ENCODE results near the gene OR6K2. TPM values are rescaled to one million over a fixed set of nuclear protein-coding genes. Genes with fewer than 3 reads are reported as not detected.

OR6K2 gene
- total RNA-seq, 1 experiment from 2014 or later = not detected

- Mint-ChIP-seq H3K27ac (ENCODE audit: low read depth, unreplicated experiment) (no peak overlapping the region), H3K4me1 (ENCODE audit: insufficient read depth, unreplicated experiment) (peaks cover 4% of the 10 kb centered on the region), H3K27me3 (ENCODE audit: insufficient read depth, unreplicated experiment) (peaks cover 99% of the 10 kb centered on the region), H3K4me3 (ENCODE audit: unreplicated experiment) (no peak overlapping the region), H3K36me3 (ENCODE audit: insufficient read depth, unreplicated experiment) (no peaks in the 10 kb centered on the region), H3K9me3 (ENCODE audit: unreplicated experiment) (no peaks in the 10 kb centered on the region)
- CTCF ChIA-PET = no interaction called here
- TF ChIP-seq CTCF (IDR thresholded peaks at IDR 0.05; ENCODE audit: unreplicated experiment) = no peak
- no peak for DNase-seq (ENCODE audit: unreplicated experiment)
- intact Hi-C loops (cut with micrococcal nuclease) = no loop called here
- BruUV-seq (replicated peaks) = no TSS peak
- POLR2A ChIA-PET = no interaction called here
These were observed 30.0 kb upstream of the OR6K2 start for GRCh38 chr1:158730453-158730852.

- Mint-ChIP-seq H3K36me3 (ENCODE audit: insufficient read depth, unreplicated experiment) (no peaks in the 10 kb centered on the region), H3K4me3 (ENCODE audit: unreplicated experiment) (no peak overlapping the region), H3K27ac (ENCODE audit: low read depth, unreplicated experiment) (no peak overlapping the region), H3K27me3 (ENCODE audit: insufficient read depth, unreplicated experiment) (peaks cover 100% of the 10 kb centered on the region), H3K9me3 (ENCODE audit: unreplicated experiment) (no peaks in the 10 kb centered on the region), H3K4me1 (ENCODE audit: insufficient read depth, unreplicated experiment) (peaks cover 4% of the 10 kb centered on the region)
- no TSS peak for BruUV-seq (replicated peaks)
- POLR2A ChIA-PET = no interaction called here
- TF ChIP-seq CTCF (IDR thresholded peaks at IDR 0.05; ENCODE audit: unreplicated experiment) = no peak
- CTCF ChIA-PET = interaction anchor here (0.6 to 0.7 kb wide), 2 partner anchors 330 to 745 kb away, joined by 3 read pairs; partner anchors contain the start of gene OR10T2
- intact Hi-C loops (cut with micrococcal nuclease) = no loop called here
- no peak for DNase-seq (ENCODE audit: unreplicated experiment)
These were observed 28.2 kb upstream of the OR6K2 start for GRCh38 chr1:158728510-158729225.

- Mint-ChIP-seq H3K27ac (ENCODE audit: low read depth, unreplicated experiment) (no peak overlapping the region), H3K9me3 (ENCODE audit: unreplicated experiment) (no peaks in the 10 kb centered on the region), H3K27me3 (ENCODE audit: insufficient read depth, unreplicated experiment) (peaks cover 95% of the 10 kb centered on the region), H3K4me1 (ENCODE audit: insufficient read depth, unreplicated experiment) (no peaks in the 10 kb centered on the region), H3K36me3 (ENCODE audit: insufficient read depth, unreplicated experiment) (no peaks in the 10 kb centered on the region), H3K4me3 (ENCODE audit: unreplicated experiment) (no peak overlapping the region)
- CTCF ChIA-PET = interaction anchor here (0.6 kb wide), 1 partner anchor 184 kb away, joined by 4 read pairs; no protein-coding TSS in a partner anchor
- POLR2A ChIA-PET = no interaction called here
- intact Hi-C loops (cut with micrococcal nuclease) = no loop called here
- DNase-seq (ENCODE audit: unreplicated experiment) = no peak
- no TSS peak for BruUV-seq (replicated peaks)
- TF ChIP-seq CTCF (IDR thresholded peaks at IDR 0.05; ENCODE audit: unreplicated experiment) = no peak
These were observed 24.0 kb upstream of the OR6K2 start for GRCh38 chr1:158724442-158724841.

- CTCF ChIA-PET = no interaction called here
- H3K4me3 Mint-ChIP-seq (ENCODE audit: unreplicated experiment) = no peak within 1 kb of the TSS
These were observed 20.2 kb upstream of the OR6K2 start, which contains the start of gene OR6K3 for GRCh38 chr1:158720620-158721019. OR6K3 (minus strand) TSS chr1:158720720; CDS start chr1:158718115, 2,605 bp downstream.

More at GRCh38 chr1:158720620-158721019, 20.2 kb upstream of the OR6K2 start, which contains the start of gene OR6K3:
- intact Hi-C loops (cut with micrococcal nuclease) = no loop called here
- Mint-ChIP-seq H3K4me1 (ENCODE audit: insufficient read depth, unreplicated experiment) (peaks cover 6% of the 10 kb centered on the region), H3K27ac (ENCODE audit: low read depth, unreplicated experiment) (no peak within 1 kb of the TSS), H3K36me3 (ENCODE audit: insufficient read depth, unreplicated experiment) (no peaks in the 10 kb centered on the region), H3K27me3 (ENCODE audit: insufficient read depth, unreplicated experiment) (peaks cover 92% of the 10 kb centered on the region), H3K9me3 (ENCODE audit: unreplicated experiment) (no peaks in the 10 kb centered on the region)
- POLR2A ChIA-PET = no interaction called here
- TF ChIP-seq CTCF (IDR thresholded peaks at IDR 0.05; ENCODE audit: unreplicated experiment) = no peak
- no peak for DNase-seq (ENCODE audit: unreplicated experiment)
- BruUV-seq (replicated peaks) = no TSS peak

Measured in MCF 10A (cell line).